HL-60 (cell line): ENCODE measurements around the gene RGL1.

ENCODE experiments used
- DNase-seq, 2 experiments: peaks; one replicate each; pipeline ENCODE4 v3.0.0-alpha.2; 2010 to 2020; ENCODE audit warnings: low read depth in 1 of 2, low spot score in 1 of 2
- H3K27ac ChIP-seq: fragments of 250-450 bp; sonication (Bioruptor Pico); replicated peaks from 2 replicates; pipeline ENCODE4 v1.5.1; 2020; ENCODE audit warnings: mild to moderate bottlenecking, moderate library complexity
- H3K27me3 ChIP-seq: fragments of 250-450 bp; sonication (Bioruptor Pico); 2 replicates; pipeline ENCODE4 v1.5.1; 2021; ENCODE audit warnings: mild to moderate bottlenecking, moderate library complexity; ENCODE audit not compliant: insufficient read depth, poor library complexity, severe bottlenecking
- H3K4me3 ChIP-seq: replicated peaks from 2 replicates; pipeline ENCODE4 v1.5.1; 2011; ENCODE audit warnings: mild to moderate bottlenecking, control low read depth, low read length; ENCODE audit not compliant: insufficient read depth
- GABPA ChIP-seq: IDR thresholded peaks from 2 replicates; pipeline ENCODE4 v1.6.1; 2012; ENCODE audit warnings: low read depth
- POLR2AphosphoS5 ChIP-seq: IDR thresholded peaks from 2 replicates; pipeline ENCODE4 v1.6.1; 2012; ENCODE audit warnings: low read depth
- SPI1 ChIP-seq: IDR thresholded peaks from 2 replicates; pipeline ENCODE4 v1.6.1; 2012; ENCODE audit warnings: low read depth, mild to moderate bottlenecking, borderline replicate concordance
- TF ChIP-seq, protein P1 (sequence below): IDR thresholded peaks from 2 replicates; pipeline ENCODE4 v1.6.1; 2012; ENCODE audit warnings: low read depth; ENCODE audit not compliant: insufficient replicate concordance
- TF ChIP-seq, protein P2 (sequence below): IDR thresholded peaks from one replicate; pipeline ENCODE4 v1.5.1; 2011; ENCODE audit warnings: low read length, control low read depth, inconsistent platforms; ENCODE audit not compliant: insufficient read depth

The RGL1 gene

DNA sequence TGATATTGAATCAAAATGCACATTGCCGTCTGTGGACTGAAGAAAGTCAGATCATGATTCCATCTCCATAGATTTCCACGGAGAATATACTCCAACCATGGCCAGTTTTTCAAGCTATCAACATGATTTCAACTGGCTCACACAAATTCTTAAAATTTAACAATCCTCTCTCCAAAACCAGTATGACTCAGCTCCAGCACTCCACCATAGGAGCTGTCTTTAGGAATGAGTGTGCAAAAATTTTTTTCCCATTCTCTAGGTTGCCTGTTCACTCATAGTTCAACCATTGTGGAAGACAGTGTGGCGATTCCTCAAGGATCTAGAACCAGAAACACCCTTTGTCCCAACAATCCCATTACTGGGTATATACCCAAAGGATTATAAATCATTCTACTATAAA lies 40.8 kb downstream of the RGL1 start:
- DNase-seq = no peak
- no peak overlapping the region for H3K27ac ChIP-seq
- H3K4me3 ChIP-seq = no peak overlapping the region
- no peaks in the 10 kb centered on the region for H3K27me3 ChIP-seq
- no peak for TF ChIP-seq SPI1
- TF ChIP-seq GABPA = no peak
- no peak for TF ChIP-seq POLR2AphosphoS5
- TF ChIP-seq, protein P1, sequence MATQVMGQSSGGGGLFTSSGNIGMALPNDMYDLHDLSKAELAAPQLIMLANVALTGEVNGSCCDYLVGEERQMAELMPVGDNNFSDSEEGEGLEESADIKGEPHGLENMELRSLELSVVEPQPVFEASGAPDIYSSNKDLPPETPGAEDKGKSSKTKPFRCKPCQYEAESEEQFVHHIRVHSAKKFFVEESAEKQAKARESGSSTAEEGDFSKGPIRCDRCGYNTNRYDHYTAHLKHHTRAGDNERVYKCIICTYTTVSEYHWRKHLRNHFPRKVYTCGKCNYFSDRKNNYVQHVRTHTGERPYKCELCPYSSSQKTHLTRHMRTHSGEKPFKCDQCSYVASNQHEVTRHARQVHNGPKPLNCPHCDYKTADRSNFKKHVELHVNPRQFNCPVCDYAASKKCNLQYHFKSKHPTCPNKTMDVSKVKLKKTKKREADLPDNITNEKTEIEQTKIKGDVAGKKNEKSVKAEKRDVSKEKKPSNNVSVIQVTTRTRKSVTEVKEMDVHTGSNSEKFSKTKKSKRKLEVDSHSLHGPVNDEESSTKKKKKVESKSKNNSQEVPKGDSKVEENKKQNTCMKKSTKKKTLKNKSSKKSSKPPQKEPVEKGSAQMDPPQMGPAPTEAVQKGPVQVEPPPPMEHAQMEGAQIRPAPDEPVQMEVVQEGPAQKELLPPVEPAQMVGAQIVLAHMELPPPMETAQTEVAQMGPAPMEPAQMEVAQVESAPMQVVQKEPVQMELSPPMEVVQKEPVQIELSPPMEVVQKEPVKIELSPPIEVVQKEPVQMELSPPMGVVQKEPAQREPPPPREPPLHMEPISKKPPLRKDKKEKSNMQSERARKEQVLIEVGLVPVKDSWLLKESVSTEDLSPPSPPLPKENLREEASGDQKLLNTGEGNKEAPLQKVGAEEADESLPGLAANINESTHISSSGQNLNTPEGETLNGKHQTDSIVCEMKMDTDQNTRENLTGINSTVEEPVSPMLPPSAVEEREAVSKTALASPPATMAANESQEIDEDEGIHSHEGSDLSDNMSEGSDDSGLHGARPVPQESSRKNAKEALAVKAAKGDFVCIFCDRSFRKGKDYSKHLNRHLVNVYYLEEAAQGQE = no peak
- TF ChIP-seq, protein P2, sequence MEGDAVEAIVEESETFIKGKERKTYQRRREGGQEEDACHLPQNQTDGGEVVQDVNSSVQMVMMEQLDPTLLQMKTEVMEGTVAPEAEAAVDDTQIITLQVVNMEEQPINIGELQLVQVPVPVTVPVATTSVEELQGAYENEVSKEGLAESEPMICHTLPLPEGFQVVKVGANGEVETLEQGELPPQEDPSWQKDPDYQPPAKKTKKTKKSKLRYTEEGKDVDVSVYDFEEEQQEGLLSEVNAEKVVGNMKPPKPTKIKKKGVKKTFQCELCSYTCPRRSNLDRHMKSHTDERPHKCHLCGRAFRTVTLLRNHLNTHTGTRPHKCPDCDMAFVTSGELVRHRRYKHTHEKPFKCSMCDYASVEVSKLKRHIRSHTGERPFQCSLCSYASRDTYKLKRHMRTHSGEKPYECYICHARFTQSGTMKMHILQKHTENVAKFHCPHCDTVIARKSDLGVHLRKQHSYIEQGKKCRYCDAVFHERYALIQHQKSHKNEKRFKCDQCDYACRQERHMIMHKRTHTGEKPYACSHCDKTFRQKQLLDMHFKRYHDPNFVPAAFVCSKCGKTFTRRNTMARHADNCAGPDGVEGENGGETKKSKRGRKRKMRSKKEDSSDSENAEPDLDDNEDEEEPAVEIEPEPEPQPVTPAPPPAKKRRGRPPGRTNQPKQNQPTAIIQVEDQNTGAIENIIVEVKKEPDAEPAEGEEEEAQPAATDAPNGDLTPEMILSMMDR = no peak

DNA sequence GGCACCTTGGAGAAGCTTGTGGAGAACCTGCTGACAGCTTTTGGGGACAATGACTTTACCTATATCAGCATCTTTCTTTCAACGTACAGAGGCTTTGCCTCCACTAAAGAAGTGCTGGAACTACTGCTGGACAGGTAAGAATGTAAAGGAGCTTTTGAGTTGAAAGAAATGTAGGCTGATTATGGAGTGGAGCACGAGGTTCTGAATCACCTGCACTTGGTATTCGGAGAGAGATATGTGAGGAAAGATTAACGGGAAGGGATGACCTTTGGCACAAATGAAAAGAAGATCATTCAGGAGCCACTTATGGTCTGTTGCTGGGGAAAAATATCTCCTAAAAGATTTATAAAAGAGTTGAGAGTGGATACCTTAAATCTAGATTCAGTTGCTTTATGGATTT lies 42.7 kb downstream of the RGL1 start:
- no peak for DNase-seq
- no peak overlapping the region for H3K27ac ChIP-seq
- no peaks in the 10 kb centered on the region for H3K27me3 ChIP-seq
- H3K4me3 ChIP-seq = no peak overlapping the region
- no peak for TF ChIP-seq SPI1
- no peak for TF ChIP-seq POLR2AphosphoS5

DNA sequence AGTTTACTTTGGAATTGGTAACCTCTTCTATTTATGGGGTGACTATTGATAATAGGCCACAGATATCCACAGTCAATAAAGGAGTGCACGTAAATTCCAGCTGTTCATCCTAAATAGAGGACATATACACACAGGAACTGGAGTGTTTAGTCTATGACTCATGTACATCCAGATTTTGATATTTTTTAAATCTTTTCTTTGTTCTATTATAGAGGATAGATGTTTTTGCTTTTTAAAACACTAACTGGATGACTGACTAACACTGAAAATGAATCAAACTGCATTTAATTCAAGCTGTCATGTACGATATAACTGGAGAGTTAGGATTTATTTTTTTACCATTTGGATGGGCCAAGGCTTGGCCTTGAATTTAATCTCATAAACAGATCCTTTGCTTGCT lies 45.9 kb downstream of the RGL1 start:
- Histone ChIP-seq H3K27ac (no peak overlapping the region), H3K4me3 (no peak overlapping the region), H3K27me3 (no peaks in the 10 kb centered on the region)
- TF ChIP-seq, protein P2 = no peak
- TF ChIP-seq GABPA (no peak), SPI1 (no peak), POLR2AphosphoS5 (no peak)
- TF ChIP-seq, protein P1 = no peak
- no peak for DNase-seq

DNA sequence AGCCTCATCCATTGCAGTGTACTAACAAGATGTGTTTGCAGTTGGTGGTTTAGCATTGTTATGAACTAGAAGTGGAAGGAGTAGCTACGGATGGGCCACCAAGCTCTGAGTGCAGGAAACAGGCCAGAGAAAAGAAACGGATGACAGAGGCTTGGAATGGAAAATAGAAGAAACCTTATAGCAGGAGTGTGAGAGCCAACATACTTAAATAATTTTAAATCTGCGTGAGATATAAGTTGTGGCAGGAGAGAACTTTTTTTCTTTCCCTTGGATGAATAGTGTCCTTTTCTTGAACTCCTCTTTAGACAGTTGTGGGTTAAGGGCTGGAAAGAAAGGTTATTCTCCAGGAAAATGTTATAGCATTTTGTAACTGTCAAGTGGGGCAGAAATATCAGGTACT lies 54.2 kb downstream of the RGL1 start:
- Histone ChIP-seq H3K27ac (no peak overlapping the region), H3K27me3 (no peaks in the 10 kb centered on the region), H3K4me3 (no peak overlapping the region)
- no peak for DNase-seq
- TF ChIP-seq, protein P1 = no peak
- TF ChIP-seq SPI1 = no peak
- TF ChIP-seq POLR2AphosphoS5 = no peak
- TF ChIP-seq, protein P2 = no peak
- TF ChIP-seq GABPA = no peak
